K562 (cell line): Measurements from ENCODE around the gene TKTL1. TPM values are rescaled to one million over a fixed set of nuclear protein-coding genes. Genes with fewer than 3 reads are reported as not detected.
A peak's percentile ranks its signal among the peaks of the same experiment; 100 is the strongest.

Source experiments
- ATAC-seq: fragments of 200-7000 bp; cut with Tn5 transposase; 3 replicates; pipeline ENCODE4 v1.9.1; 2020; ENCODE audit warnings: moderate library complexity
- BruUV-seq: library from RNA; stranded (reverse); fragments of 400-500 nt; replicated peaks from 2 replicates; lab custom pipeline; 2021; lab: Mats Ljungman, UMichigan
- CTCF ChIA-PET: fragments of 300-600 bp; formaldehyde crosslinking; extraction: SDS; loops from one replicate; lab custom pipeline; 2021; ENCODE audit warnings: low intra/inter-chr PET ratio; lab: Yijun Ruan, JAX
- POLR2A ChIA-PET: fragments of 300-600, 350-650 bp; sonication (Branson Sonifier 250); formaldehyde crosslinking; extraction: SDS; loops from one replicate; lab custom pipeline; 2021; ENCODE audit warnings: antibody characterized with exemption, inconsistent platforms; lab: Yijun Ruan, JAX
- DNase-seq, 4 experiments: peaks; one replicate each; pipeline versions ENCODE4 v3.0.0 to v3.0.0-alpha.2; 2011 to 2018; ENCODE audit warnings: low spot score in 3 of 4, mixed read lengths in 3 of 4; ENCODE audit errors: extremely low read depth in 1 of 4
- FAIRE-seq: peaks from 2 replicates; lab custom pipeline; 2011; peaks lifted over from hg19 to GRCh38; lab: Jason Lieb, UNC
- H2AFZ ChIP-seq: 2 replicates; pipeline ENCODE4 v1.6.0; 2011; ENCODE audit warnings: low read depth, low read length, control low read depth, inconsistent platforms
- H3K27ac ChIP-seq: fragments of 200-600 bp; 3 replicates; pipeline ENCODE4 v1.8.0; 2011; ENCODE audit warnings: low read depth, mild to moderate bottlenecking, control low read depth, inconsistent platforms, low read length, moderate library complexity, mixed read lengths; ENCODE audit errors: extremely low read depth
- H3K27me3 ChIP-seq, 2 experiments: fragments of 300-600 bp in 1 of 2; 2 replicates in 1 of 2; 3 replicates in 1 of 2; pipeline versions ENCODE4 v1.6.0 to v1.8.0; 2011; ENCODE audit warnings: inconsistent platforms in 2 of 2, low read length in 2 of 2, mild to moderate bottlenecking in 1 of 2, mixed read lengths in 1 of 2, moderate library complexity in 1 of 2; ENCODE audit not compliant: control insufficient read depth in 2 of 2, insufficient read depth in 2 of 2
- H3K36me3 ChIP-seq: fragments of 300-600 bp; 3 replicates; pipeline ENCODE4 v1.8.0; 2011; ENCODE audit warnings: mild to moderate bottlenecking, low read length, inconsistent platforms; ENCODE audit not compliant: control insufficient read depth, insufficient read depth
- H3K4me1 ChIP-seq, 2 experiments: fragments of 200-600 bp in 1 of 2; replicated peaks in 1 of 2; 2 replicates in 1 of 2; 3 replicates in 1 of 2; pipeline versions ENCODE4 v1.5.1 to v1.8.0; 2011; ENCODE audit warnings: inconsistent platforms in 2 of 2, low read length in 2 of 2, mild to moderate bottlenecking in 1 of 2, mixed read lengths in 1 of 2, moderate library complexity in 1 of 2; ENCODE audit not compliant: control insufficient read depth in 2 of 2, insufficient read depth in 2 of 2
- H3K4me2 ChIP-seq: 2 replicates; pipeline ENCODE4 v1.6.1; 2011; ENCODE audit warnings: low read length, control low read depth, inconsistent platforms, mixed read lengths; ENCODE audit not compliant: insufficient read depth
- H3K4me3 ChIP-seq: fragments of 200-600 bp; sonication (generic), shearing (Covaris generic); 2 replicates; pipeline ENCODE4 v1.5.1; 2016; ENCODE audit warnings: control low read depth, inconsistent platforms
- H3K79me2 ChIP-seq: fragments of 200-600 bp; 3 replicates; pipeline ENCODE4 v1.8.0; 2011; ENCODE audit warnings: low read length, inconsistent platforms; ENCODE audit not compliant: control insufficient read depth, insufficient read depth
- H3K9ac ChIP-seq, 2 experiments: 2 replicates each; pipeline versions ENCODE4 v1.6.0 to v1.6.1; 2011; ENCODE audit warnings: low read depth in 2 of 2, low read length in 2 of 2, control low read depth in 1 of 2, inconsistent platforms in 1 of 2, mild to moderate bottlenecking in 1 of 2, mixed read lengths in 1 of 2; ENCODE audit not compliant: insufficient read depth in 1 of 2
- H3K9me1 ChIP-seq: one replicate; pipeline ENCODE4 v1.6.0; 2011; ENCODE audit warnings: inconsistent platforms, mild to moderate bottlenecking, low read length, moderate library complexity; ENCODE audit not compliant: control insufficient read depth, insufficient read depth
- H3K9me3 ChIP-seq: replicated peaks from 2 replicates; pipeline ENCODE4 v1.5.1; 2011; ENCODE audit warnings: low read depth, low read length, inconsistent platforms; ENCODE audit not compliant: control insufficient read depth, insufficient read depth
- H4K20me1 ChIP-seq: replicated peaks from 2 replicates; pipeline ENCODE4 v1.6.1; 2011; ENCODE audit warnings: low read length, inconsistent platforms, mixed read lengths; ENCODE audit not compliant: control insufficient read depth, insufficient read depth
- CBFB ChIP-seq: sonication (generic); formaldehyde crosslinking; IDR thresholded peaks from 2 replicates; pipeline ENCODE4 v1.4.0; 2020; ENCODE audit warnings: mild to moderate bottlenecking, missing genetic modification reagents
- DMBX1 ChIP-seq: fragments of 250-450 bp; sonication (Bioruptor Pico); IDR thresholded peaks from 2 replicates; pipeline ENCODE4 v1.8.0; 2022; ENCODE audit warnings: inconsistent platforms, mild to moderate bottlenecking, moderate library complexity, borderline replicate concordance
- ELF2 ChIP-seq: fragments of 250-450 bp; sonication (Bioruptor Pico); IDR thresholded peaks from 2 replicates; pipeline ENCODE4 v1.5.0; 2021; ENCODE audit warnings: mild to moderate bottlenecking
- NFXL1 ChIP-seq: fragments of 450-650 bp; formaldehyde crosslinking; IDR thresholded peaks from 2 replicates; pipeline ENCODE4 v1.4.0; 2021; ENCODE audit warnings: mild to moderate bottlenecking
- NONO ChIP-seq, 2 experiments: fragments of 200-400 bp in 1 of 2; fragments of 450-650 bp in 1 of 2; formaldehyde crosslinking in 1 of 2; IDR thresholded peaks; 2 replicates each; pipeline ENCODE4 v1.6.1; 2017; ENCODE audit warnings: low read depth in 2 of 2, mild to moderate bottlenecking in 2 of 2, moderate library complexity in 2 of 2, low read length in 1 of 2
- PCBP1 ChIP-seq: fragments of 200-400 bp; formaldehyde crosslinking; IDR thresholded peaks from 2 replicates; pipeline ENCODE4 v1.6.1; 2018; ENCODE audit warnings: mild to moderate bottlenecking, low read depth, low read length; ENCODE audit not compliant: poor library complexity, severe bottlenecking
- RBBP5 ChIP-seq: fragments of 200-600 bp; sonication (generic); IDR thresholded peaks from 2 replicates; pipeline ENCODE4 v1.6.1; 2012; ENCODE audit warnings: borderline replicate concordance, mild to moderate bottlenecking, low read length, control low read depth, inconsistent platforms; ENCODE audit not compliant: insufficient read depth, poor library complexity, severe bottlenecking
- RBFOX2 ChIP-seq: fragments of 200-400 bp; formaldehyde crosslinking; IDR thresholded peaks from 2 replicates; pipeline ENCODE4 v1.6.1; 2017; ENCODE audit warnings: low read depth, mild to moderate bottlenecking, low read length, moderate library complexity
- RBM22 ChIP-seq: fragments of 200-400 bp; formaldehyde crosslinking; IDR thresholded peaks from 2 replicates; pipeline ENCODE4 v1.6.1; 2018; ENCODE audit warnings: low read length, low read depth; ENCODE audit not compliant: poor library complexity, severe bottlenecking
- SIN3A ChIP-seq, 2 experiments: fragments of 150-350 bp in 1 of 2; IDR thresholded peaks; 2 replicates each; pipeline ENCODE4 v1.6.1; 2011 to 2016; ENCODE audit warnings: borderline replicate concordance in 2 of 2, low read depth in 2 of 2, low read length in 2 of 2, mild to moderate bottlenecking in 2 of 2, moderate library complexity in 2 of 2; ENCODE audit not compliant: control insufficient read depth in 1 of 2
- TAF1 ChIP-seq: IDR thresholded peaks from 2 replicates; pipeline ENCODE4 v1.6.1; 2011; ENCODE audit warnings: mild to moderate bottlenecking, low read length, moderate library complexity; ENCODE audit not compliant: insufficient read depth, control insufficient read depth, severe bottlenecking; ENCODE audit errors: extremely low read depth
- ZBTB7A ChIP-seq: IDR thresholded peaks from 2 replicates; pipeline ENCODE4 v1.6.1; 2011; ENCODE audit warnings: low read depth, mild to moderate bottlenecking, low read length, moderate library complexity, borderline replicate concordance; ENCODE audit not compliant: control insufficient read depth
- ZNF232 ChIP-seq: sonication (generic); formaldehyde crosslinking; IDR thresholded peaks from 2 replicates; pipeline ENCODE4 v1.8.0; 2022; ENCODE audit warnings: mild to moderate bottlenecking, missing genetic modification reagents
- ZNF324 ChIP-seq: fragments of 250-450 bp; sonication (Bioruptor Pico); IDR thresholded peaks from 2 replicates; pipeline ENCODE4 v1.4.0; 2020; ENCODE audit warnings: mild to moderate bottlenecking
- WGBS: fragments of 100-300 bp; shearing (Covaris generic); methylation state at CpG from one replicate; pipeline ENCODE4 v1.1.6; 2016; ENCODE audit warnings: low coverage, mixed read lengths; ENCODE audit not compliant: insufficient coverage; ENCODE audit errors: missing lambda C conversion rate; 5-methylcytosine and 5-hydroxymethylcytosine counted together
- in situ Hi-C: fragments of 300-500 bp; cut with MboI; formaldehyde crosslinking; loops from 4 replicates; pipeline ENCODE4 v1.15.0; 2018; ENCODE audit warnings: inconsistent platforms, mixed read lengths
- intact Hi-C: fragments of 100-400 bp; cut with micrococcal nuclease; formaldehyde crosslinking; loops from 2 replicates; pipeline ENCODE4 v1.14.2; 2022
- polyA plus RNA-seq, 8 experiments: library from polyadenylated mRNA; depleted of rRNA in 4 of 8; stranded (reverse) in 5 of 8; unstranded in 3 of 8; fragments of >200 nt; fragmentation: Nextera tagmentation in 2 of 8; fragmentation: Illumina TruSeq in 1 of 8; extraction: Ambion mirVana in 2 of 8; extraction: Trizol in 1 of 8; gene quantifications; 2 replicates each; pipeline versions ENCODE4 v1.2.1 to v1.2.3, GENCODE V29; 2011 to 2014; ENCODE audit warnings: inconsistent platforms in 1 of 8, missing spikeins in 1 of 8
- total RNA-seq, 7 experiments: library from RNA; depleted of rRNA in 6 of 7; stranded (reverse); fragments of >200 nt in 6 of 7; fragmentation: Illumina TruSeq in 2 of 7; extraction: Trizol in 2 of 7; gene quantifications; 2 replicates each; pipeline versions ENCODE4 v1.2.1 to v1.2.3, GENCODE V29; 2011 to 2021; ENCODE audit warnings: low replicate concordance in 1 of 7
- TF ChIP-seq, protein P1 (sequence below), 3 experiments: fragments of 200-800 bp in 1 of 3; sonication (Bioruptor generic) in 1 of 3; sonication (generic) in 1 of 3; formaldehyde crosslinking in 1 of 3; IDR thresholded peaks; 2 replicates each; pipeline versions ENCODE4 v1.6.1 to v1.8.0; 2016 to 2022; ENCODE audit warnings: mild to moderate bottlenecking in 2 of 3, missing compliant biosample characterization in 2 of 3, missing genetic modification characterization in 2 of 3, missing genetic modification reagents in 1 of 3
- TF ChIP-seq, protein P2 (sequence below), 2 experiments: IDR thresholded peaks; 2 replicates each; pipeline ENCODE4 v1.6.1; 2011; ENCODE audit warnings: borderline replicate concordance in 1 of 2, control low read depth in 1 of 2, low read depth in 1 of 2, low read length in 1 of 2, mild to moderate bottlenecking in 1 of 2, mixed read lengths in 1 of 2, moderate library complexity in 1 of 2; ENCODE audit not compliant: insufficient read depth in 1 of 2, insufficient read length in 1 of 2, poor library complexity in 1 of 2, severe bottlenecking in 1 of 2; ENCODE audit errors: extremely low read depth in 1 of 2

TKTL1 gene
- total and polyA plus RNA-seq, 9 of the 15 experiments (the other 6 are each of a cell fraction or from before 2014, with no cell fraction given): 0.18 to 0.71 (median 0.38) TPM

DNA sequence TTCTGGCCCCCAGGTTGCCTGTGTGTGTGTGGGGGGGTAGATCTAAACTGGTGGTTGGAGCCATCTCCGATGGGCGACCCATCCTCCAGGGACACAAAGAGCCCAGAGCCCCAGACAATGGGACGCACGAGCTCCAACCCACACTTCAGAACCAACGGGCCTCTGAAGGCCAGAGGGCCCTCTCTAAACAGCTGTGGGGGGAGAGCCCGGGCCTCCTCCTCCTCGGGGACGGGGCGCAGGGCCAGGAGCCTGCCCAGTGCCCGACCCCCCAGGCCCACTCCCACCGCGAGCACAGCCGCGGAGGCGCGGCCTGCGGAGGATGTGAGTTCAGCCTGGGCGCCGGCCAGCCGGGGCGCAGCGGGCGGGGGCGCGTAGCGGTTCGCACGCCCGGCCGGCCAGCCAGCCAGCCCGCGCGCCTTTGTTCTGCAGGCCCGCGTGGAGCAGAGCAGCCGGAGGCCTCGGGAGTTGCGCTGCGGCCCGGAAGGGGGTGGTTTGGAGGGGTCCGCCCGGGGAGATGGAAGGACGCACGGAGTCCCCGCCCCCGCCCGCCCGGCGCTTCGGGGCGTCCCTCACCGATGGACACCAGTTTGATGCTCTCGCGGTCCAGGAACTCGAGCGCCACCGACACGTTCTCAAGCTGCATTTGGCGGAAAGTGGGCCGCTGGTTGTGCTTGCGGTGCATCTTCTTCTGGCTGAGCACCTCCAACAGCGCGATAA, 74.9 kb downstream of the TKTL1 start:
- Histone ChIP-seq H3K36me3 (peaks cover 34% of the 10 kb centered on the region; the same call in 2 of the 3 replicates), H3K4me3 (peak overlapping the region; percentile 89), H2AFZ (no peak overlapping the region), H3K4me2 (peak overlapping the region; percentile 96), H3K9ac (peak overlapping the region; percentile 94 to 96), H3K27me3 (no peaks in the 10 kb centered on the region), H3K9me3 (no peaks in the 10 kb centered on the region), H4K20me1 (no peaks in the 10 kb centered on the region; the same call in 1 of the 2 replicates), H3K4me1 (peaks cover 18 to 90% of the 10 kb centered on the region in 2 experiments), H3K79me2 (peaks cover 56% of the 10 kb centered on the region), H3K27ac (peak overlapping the region; percentile 99), H3K9me1 (no peaks in the 10 kb centered on the region)
- no peak for FAIRE-seq
- ChIA-PET CTCF (no interaction called here), POLR2A (interaction anchor here (0.6 to 1.3 kb wide), 11 partner anchors 8 to 403 kb away, joined by 3 to 5 read pairs (median 3); no protein-coding TSS in a partner anchor)
- intact Hi-C loops: loop anchor here (5.0 to 10.0 kb wide), 2 partner anchors 124 to 447 kb away; partner anchors contain the start of gene SLC10A3
- in situ Hi-C loops: loop anchor here (10.0 kb wide), 1 partner anchor 164 kb away; no protein-coding TSS in a partner anchor
- peak in 2 of 4 experiments; percentile 15 to 32 for DNase-seq
- no TSS peak for BruUV-seq
- ATAC-seq: peak; percentile 4; the same call in 2 of the 3 replicates
- 1% methylated on average over 35 of the region's 63 CpGs for WGBS
- TF ChIP-seq RBFOX2 (peak; percentile 86), TAF1 (peak; percentile 0), ZBTB7A (peak; percentile 62; the same call in 1 of the 2 replicates), NFXL1 (CRISPR knock-in tag) (no peak), SIN3A (IDR thresholded peaks at IDR 0.05; ENCODE audit: borderline replicate concordance in 2 of 2, control insufficient read depth in 1 of 2, low read depth in 2 of 2, low read length in 2 of 2) (0 out of 4 replicates have a peak, but pooled peaks of 1 of the 2 experiments have one; percentile 5), PCBP1 (no peak), ELF2 (no peak), ZNF232 (CRISPR knock-in tag) (no peak), RBBP5 (peak; percentile 40), ZNF324 (CRISPR knock-in tag) (no peak), DMBX1 (no peak), NONO (IDR thresholded peaks at IDR 0.05; ENCODE audit: low read depth in 2 of 2, low read length in 1 of 2) (0 out of 4 replicates have a peak, but pooled peaks of 1 of the 2 experiments have one; percentile 36), CBFB (CRISPR knock-in tag) (0 out of 2 replicates have a peak, but pooled peaks have one; percentile 13), RBM22 (peak; percentile 81)
- TF ChIP-seq, protein P1, sequence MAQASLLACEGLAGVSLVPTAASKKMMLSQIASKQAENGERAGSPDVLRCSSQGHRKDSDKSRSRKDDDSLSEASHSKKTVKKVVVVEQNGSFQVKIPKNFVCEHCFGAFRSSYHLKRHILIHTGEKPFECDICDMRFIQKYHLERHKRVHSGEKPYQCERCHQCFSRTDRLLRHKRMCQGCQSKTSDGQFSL (CRISPR knock-in tag; IDR thresholded peaks at IDR 0.05): peak; percentile 21; the same call in 1 of the 2 replicates
- TF ChIP-seq, protein P1 (tag; IDR thresholded peaks at IDR 0.05): no peak
- TF ChIP-seq, protein P2, sequence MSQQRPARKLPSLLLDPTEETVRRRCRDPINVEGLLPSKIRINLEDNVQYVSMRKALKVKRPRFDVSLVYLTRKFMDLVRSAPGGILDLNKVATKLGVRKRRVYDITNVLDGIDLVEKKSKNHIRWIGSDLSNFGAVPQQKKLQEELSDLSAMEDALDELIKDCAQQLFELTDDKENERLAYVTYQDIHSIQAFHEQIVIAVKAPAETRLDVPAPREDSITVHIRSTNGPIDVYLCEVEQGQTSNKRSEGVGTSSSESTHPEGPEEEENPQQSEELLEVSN (IDR thresholded peaks at IDR 0.05; ENCODE audit: borderline replicate concordance in 1 of 2, extremely low read depth in 1 of 2, insufficient read depth in 1 of 2, insufficient read length in 1 of 2, low read depth in 1 of 2, low read length in 1 of 2, poor library complexity in 1 of 2, severe bottlenecking in 1 of 2): peak in 1 of 2 experiments; percentile 29
